Germinal center (tissue), 1 donor: ENCODE data around the gene MED1.
"Not testable (repeated sequence)": the region's sequence is repeated elsewhere in the genome, so short reads cannot be mapped to it uniquely, and the experiment has no call there.

Source experiments
- DNase-seq: peaks from one replicate; pipeline ENCODE4 v3.0.0; 2012; ENCODE audit warnings: mixed read lengths, low spot score

The MED1 gene

GRCh38 chr17:39450847-39451581 lies at the start of gene MED1:
Gene MED1 (minus strand): TSS chr17:39451263. CDS start chr17:39451062, 201 bp downstream.
- DNase-seq = peak; percentile 95

GRCh38 chr17:39496921-39497320 lies 45.9 kb upstream of the MED1 start:
- DNase-seq = not testable (repeated sequence)

GRCh38 chr17:39487946-39488345 lies 36.9 kb upstream of the MED1 start:
- no peak for DNase-seq

GRCh38 chr17:39487490-39487889 lies 36.4 kb upstream of the MED1 start:
- not testable (repeated sequence) for DNase-seq

- DNase-seq = no peak
Measured at GRCh38 chr17:39486242-39486641, 35.2 kb upstream of the MED1 start.

- DNase-seq = no peak
Measured at GRCh38 chr17:39485555-39485954, 34.5 kb upstream of the MED1 start.

GRCh38 chr17:39484178-39484577 lies 33.1 kb upstream of the MED1 start:
- peak; percentile 71 for DNase-seq

- DNase-seq = no peak
Measured at GRCh38 chr17:39483506-39483905, 32.4 kb upstream of the MED1 start.

- DNase-seq = not testable (repeated sequence)
Measured at GRCh38 chr17:39479631-39480030, 28.6 kb upstream of the MED1 start.

GRCh38 chr17:39473310-39473709 lies 22.2 kb upstream of the MED1 start:
- DNase-seq = no peak

- DNase-seq = not testable (repeated sequence)
Measured at GRCh38 chr17:39468610-39469009, 17.5 kb upstream of the MED1 start.

- not testable (repeated sequence) for DNase-seq
Measured at GRCh38 chr17:39464639-39465181, 13.6 kb upstream of the MED1 start.

GRCh38 chr17:39462631-39463375 lies 11.7 kb upstream of the MED1 start:
- peak; percentile 11 for DNase-seq

GRCh38 chr17:39461926-39462569 lies 11.0 kb upstream of the MED1 start:
- peak; percentile 20 for DNase-seq

- DNase-seq = peak; percentile 97
Measured at GRCh38 chr17:39461113-39461925, 10.3 kb upstream of the MED1 start, which contains the start of gene CDK12. Gene CDK12 (plus strand): TSS chr17:39461486. CDS start chr17:39462072, 586 bp downstream.

GRCh38 chr17:39455919-39456318 lies 4.9 kb upstream of the MED1 start:
- DNase-seq = no peak

GRCh38 chr17:39450051-39450450 lies 1.0 kb downstream of the MED1 start:
- no peak for DNase-seq

- no peak for DNase-seq
Measured at GRCh38 chr17:39447561-39447960, 3.5 kb downstream of the MED1 start.

- no peak for DNase-seq
Measured at GRCh38 chr17:39443326-39443725, 7.7 kb downstream of the MED1 start.

GRCh38 chr17:39439868-39440267 lies 11.2 kb downstream of the MED1 start:
- not testable (repeated sequence) for DNase-seq

GRCh38 chr17:39429600-39429999 lies 21.5 kb downstream of the MED1 start:
- DNase-seq = no peak

GRCh38 chr17:39416141-39416540 lies 34.9 kb downstream of the MED1 start:
- DNase-seq = no peak
